KG1 (cell line): ENCODE results near the gene TUBGCP4.
"Not testable (repeated sequence)": the region's sequence is repeated elsewhere in the genome, so short reads cannot be mapped to it uniquely, and the experiment has no call there.

Source experiments
- DNase-seq: peaks from one replicate; lab custom pipeline; 2025; lab: John Stamatoyannopoulos, UW

Gene TUBGCP4, protein sequence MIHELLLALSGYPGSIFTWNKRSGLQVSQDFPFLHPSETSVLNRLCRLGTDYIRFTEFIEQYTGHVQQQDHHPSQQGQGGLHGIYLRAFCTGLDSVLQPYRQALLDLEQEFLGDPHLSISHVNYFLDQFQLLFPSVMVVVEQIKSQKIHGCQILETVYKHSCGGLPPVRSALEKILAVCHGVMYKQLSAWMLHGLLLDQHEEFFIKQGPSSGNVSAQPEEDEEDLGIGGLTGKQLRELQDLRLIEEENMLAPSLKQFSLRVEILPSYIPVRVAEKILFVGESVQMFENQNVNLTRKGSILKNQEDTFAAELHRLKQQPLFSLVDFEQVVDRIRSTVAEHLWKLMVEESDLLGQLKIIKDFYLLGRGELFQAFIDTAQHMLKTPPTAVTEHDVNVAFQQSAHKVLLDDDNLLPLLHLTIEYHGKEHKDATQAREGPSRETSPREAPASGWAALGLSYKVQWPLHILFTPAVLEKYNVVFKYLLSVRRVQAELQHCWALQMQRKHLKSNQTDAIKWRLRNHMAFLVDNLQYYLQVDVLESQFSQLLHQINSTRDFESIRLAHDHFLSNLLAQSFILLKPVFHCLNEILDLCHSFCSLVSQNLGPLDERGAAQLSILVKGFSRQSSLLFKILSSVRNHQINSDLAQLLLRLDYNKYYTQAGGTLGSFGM

GRCh38 chr15:43370975-43371974 lies at the start of gene TUBGCP4, which contains the start of gene ZSCAN29:
Gene TUBGCP4 (plus strand): TSS chr15:43371101. CDS start chr15:43371355, 254 bp downstream.
Gene ZSCAN29 (minus strand): TSS chr15:43371043. CDS start chr15:43369913, 1,130 bp downstream.
- peak; percentile 42 for DNase-seq

DNA sequence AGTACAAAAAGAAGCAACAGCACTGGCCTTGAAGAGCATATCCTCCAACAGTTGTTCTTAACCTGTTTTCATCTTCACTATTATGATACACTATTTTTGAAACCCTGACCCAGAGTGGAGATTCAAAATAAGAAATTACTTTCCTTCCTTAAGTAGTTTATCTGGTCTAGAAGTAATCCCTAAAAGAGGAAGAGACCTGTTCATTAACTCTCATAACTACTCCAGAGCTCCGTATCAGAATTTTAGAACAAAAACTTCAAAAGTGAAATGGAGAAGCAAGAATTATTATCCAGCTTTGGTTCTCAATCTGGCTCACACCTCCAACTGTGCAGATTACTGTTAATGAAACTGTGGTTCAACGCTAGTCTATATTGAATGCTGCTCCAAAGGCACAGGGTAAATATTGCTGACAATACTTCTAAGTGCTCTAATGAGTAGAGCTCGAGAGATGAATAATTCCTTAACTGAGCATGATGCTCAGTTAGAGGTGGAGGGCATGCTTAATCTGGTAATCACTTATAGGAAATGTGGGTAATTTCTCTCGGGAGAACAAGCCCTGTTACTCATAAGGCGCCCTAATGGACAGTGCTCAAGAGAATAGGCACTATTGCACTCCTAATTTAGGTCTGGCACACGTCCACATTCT lies 45.7 kb upstream of the TUBGCP4 start:
- no peak for DNase-seq

GRCh38 chr15:43329217-43329959 lies 41.5 kb upstream of the TUBGCP4 start:
- no peak for DNase-seq

DNA sequence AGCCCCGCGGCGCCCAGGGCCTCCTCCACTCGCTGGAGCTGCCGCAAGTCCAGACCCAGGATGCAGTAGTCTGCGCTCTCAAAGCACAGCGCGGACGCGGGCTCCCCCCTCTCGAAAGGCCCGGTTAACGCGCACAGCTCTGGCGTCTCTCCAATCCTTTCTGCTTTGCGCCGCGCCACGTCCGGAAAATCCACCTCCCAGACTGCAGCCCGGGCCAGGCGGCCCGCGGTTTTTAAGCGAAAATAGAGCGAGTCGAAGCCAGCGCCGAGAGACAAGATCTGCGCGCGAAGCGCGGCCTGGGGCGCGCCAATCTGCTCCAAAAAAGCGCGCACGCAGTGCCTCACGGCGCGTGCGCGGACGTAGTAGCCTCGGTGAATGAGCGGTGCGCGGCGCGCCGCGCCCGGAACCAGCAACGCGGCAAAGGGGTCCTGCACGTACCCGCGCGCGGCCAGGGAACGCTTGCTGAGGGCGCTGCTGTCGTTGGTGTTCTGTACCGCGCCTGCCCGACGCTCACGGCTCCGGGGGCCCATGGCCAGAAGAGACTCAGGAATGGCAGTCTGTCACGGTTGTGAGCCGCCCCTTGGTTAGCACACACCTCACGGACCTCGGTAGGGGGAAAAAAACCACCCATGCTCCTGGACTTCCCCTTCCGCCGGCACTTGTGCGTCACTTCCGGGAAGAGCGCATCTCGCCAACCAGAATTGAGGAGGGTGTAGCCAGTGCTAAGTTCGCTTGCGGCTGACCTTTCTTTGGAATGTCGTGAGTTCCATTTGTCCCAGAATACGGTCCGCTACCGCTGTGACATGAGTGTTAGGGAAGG lies 40.7 kb upstream of the TUBGCP4 start, which contains the start of gene LCMT2:
Gene LCMT2, minus strand, starts transcription at position 614 of the 820 bp plus-strand sequence. Its CDS starts 84 bp downstream, at position 530.
- peak; percentile 73 for DNase-seq

- DNase-seq, result no peak
Observed at GRCh38 chr15:43330780-43331087, 40.2 kb upstream of the TUBGCP4 start.

- no peak for DNase-seq
Observed at GRCh38 chr15:43346305-43346704, 24.6 kb upstream of the TUBGCP4 start.

DNA sequence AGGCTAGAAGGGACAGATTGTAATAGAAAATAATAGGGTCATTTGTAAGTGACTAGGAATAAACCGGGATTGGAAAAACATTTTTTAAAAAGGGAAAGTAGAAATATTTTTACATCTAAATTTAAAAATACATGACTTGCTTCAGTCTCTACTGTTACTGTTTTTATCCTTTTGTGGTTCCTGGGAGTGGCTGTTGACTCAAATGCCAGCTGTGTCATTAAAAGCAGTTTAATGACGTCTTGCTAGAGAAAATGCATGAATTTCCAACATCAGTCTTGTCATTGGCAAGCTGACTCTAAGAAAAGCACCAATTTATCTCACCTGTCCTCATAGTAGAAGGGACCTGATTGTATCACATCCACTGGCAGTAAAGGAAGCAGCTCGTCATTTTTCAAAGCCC lies 23.8 kb upstream of the TUBGCP4 start:
- no peak for DNase-seq

GRCh38 chr15:43352693-43353382 lies 18.1 kb upstream of the TUBGCP4 start:
- DNase-seq, result no peak

GRCh38 chr15:43360821-43361220 lies 10.1 kb upstream of the TUBGCP4 start:
- DNase-seq, result no peak

DNA sequence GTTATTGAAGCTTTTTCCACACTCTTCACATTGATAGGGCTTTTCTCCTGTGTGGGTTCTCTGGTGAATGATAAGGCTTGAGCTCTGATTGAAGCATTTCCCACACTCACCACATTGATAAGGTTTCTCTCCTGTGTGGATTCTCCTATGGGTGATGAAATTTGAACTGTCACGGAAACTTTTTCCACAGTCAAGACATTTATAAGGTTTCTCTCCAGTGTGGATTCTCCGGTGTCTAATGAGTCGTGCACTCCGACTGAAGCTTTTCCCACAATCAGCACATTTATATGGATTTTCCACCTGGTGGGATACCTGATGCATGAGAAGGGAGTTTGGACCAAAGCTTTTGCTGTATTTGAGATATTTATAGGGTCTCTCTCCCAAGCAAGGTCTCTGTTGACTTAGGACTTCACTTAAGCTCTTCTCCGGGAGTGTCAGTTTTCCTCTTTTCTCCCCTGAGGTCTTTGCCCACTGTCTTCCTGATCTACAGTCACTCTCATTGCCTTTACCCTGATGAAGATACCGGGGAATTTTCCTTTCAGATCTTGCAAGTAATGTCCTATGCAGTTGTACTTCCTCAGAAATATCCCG lies 9.5 kb upstream of the TUBGCP4 start:
- no peak for DNase-seq

- DNase-seq, result no peak
Observed at GRCh38 chr15:43370310-43370974, 459 bp upstream of the TUBGCP4 start.

DNA sequence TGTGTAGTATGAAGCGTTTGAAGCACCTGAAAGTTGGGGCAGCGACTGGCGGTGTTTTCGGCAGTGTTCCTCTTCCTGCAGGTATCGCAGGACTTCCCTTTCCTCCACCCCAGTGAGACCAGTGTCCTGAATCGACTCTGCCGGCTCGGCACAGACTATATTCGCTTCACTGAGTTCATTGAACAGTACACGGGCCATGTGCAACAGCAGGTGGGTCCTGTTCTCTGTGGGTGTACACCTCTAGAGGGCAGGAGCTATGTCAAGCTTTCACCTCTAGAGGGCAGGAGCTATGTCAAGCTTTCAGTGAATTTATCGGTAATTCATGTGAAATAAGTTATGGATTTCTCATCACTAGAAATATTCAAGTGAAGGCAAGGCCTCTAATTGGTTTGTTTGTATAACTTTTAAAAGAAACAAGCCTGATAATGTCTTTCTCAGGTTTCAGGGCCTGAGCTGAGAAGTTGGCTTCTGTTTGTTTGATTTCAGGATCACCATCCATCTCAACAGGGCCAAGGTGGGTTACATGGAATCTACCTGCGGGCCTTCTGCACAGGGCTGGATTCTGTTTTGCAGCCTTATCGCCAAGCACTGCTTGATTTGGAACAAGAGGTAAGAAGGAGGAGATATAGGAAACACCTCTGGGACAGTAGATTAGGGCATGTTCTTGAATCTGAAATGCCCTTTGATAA lies 5.3 kb downstream of the TUBGCP4 start:
- DNase-seq, result no peak

DNA sequence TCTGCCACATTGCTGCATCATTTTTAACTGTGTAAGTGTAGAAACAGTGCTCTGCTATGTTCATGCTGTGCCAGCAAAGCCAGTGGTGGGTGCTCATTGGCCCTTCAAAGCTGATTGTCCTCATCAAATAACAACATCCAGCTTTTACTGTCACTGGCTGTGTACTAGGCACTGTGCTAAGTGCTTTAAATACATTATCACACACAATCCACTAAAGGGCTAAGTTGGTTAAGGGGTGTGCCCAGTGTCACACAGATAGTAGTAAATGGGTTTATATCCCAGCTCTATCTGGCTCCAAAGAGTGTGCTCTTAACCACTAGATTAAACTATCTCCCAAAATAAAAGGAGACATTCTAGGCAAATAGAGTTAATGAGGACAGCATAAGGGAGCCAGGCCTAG lies 7.7 kb downstream of the TUBGCP4 start:
- DNase-seq, result no peak

DNA sequence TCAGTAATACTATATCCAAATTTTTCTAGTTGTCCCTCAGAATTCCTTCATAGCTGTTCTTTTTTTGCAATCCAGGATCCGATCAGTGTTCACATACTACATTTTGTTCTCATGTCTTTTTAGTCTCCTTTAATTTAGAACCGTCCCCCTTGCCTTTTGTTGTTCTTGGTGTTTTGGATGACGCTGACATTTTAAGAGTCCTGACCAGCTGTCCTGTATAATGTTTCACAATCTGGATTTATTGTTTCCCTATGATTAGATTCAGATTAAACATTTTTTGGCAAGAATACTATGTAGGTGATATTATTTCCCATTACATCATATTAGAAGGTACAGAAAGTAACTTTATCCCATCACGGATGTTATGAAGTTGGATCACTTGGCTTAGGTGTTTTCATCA lies 11.4 kb downstream of the TUBGCP4 start:
- DNase-seq, result no peak

- no peak for DNase-seq
Observed at GRCh38 chr15:43383070-43383469, 12.2 kb downstream of the TUBGCP4 start.

DNA sequence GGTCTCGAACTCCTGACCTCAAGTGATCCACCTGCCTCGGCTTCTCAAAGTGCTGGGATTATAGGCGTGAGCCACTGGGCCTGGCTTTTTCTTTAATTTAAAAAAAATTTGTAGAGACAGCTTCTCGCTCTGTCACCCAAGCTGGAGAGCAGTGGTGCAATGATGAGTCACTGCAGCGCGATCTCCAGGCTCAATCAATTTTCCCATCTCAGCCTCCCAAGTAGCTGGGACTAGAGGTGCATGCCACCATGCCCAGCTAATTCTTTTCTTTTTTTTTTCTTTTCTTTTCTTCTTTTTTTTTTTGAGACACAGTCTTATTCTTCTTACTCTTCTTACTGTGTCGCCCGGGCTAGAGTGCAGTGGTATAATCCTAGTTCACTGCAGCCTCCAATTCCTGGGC lies 19.8 kb downstream of the TUBGCP4 start:
- DNase-seq, result no peak

- DNase-seq, result not testable (repeated sequence)
Observed at GRCh38 chr15:43393592-43393991, 22.7 kb downstream of the TUBGCP4 start.

GRCh38 chr15:43402255-43402654 lies 31.4 kb downstream of the TUBGCP4 start:
- DNase-seq, result no peak
